Lower leg skin (tissue), 4 donors: ENCODE results near the gene NOMO2. TPM values are rescaled to one million over a fixed set of nuclear protein-coding genes. Genes with fewer than 3 reads are reported as not detected.
"Not testable (repeated sequence)": the region's sequence is repeated elsewhere in the genome, so short reads cannot be mapped to it uniquely, and the experiment has no call there.

Experiments
- DNase-seq, 2 donors: peaks; one replicate each; pipeline ENCODE4 v3.0.0-alpha.2; 2019; ENCODE audit warnings: low spot score in 2 of 2
- H3K4me3 ChIP-seq: fragments of 200-600 bp; sonication (generic); 2 replicates; pipeline ENCODE4 v1.5.1; 2017; ENCODE audit warnings: mild to moderate bottlenecking, low read depth; ENCODE audit not compliant: poor library complexity, severe bottlenecking
- WGBS, 2 donors: methylation state at CpG; one replicate each; pipeline ENCODE4 v1.1.5; 2018; 5-methylcytosine and 5-hydroxymethylcytosine counted together
- intact Hi-C: fragments of 100-400 bp; cut with DNase I; formaldehyde crosslinking; loops from one replicate; pipeline ENCODE4 v1.15.0; 2023; ENCODE audit warnings: low total_unique reads
- total RNA-seq, 4 donors: library from RNA; depleted of rRNA; stranded (reverse); fragments of >200 nt; gene quantifications; one replicate each; pipeline ENCODE4 v1.1.0, GENCODE V29; 2016

The NOMO2 gene
- total RNA-seq, 4 donors from 2014 or later: 45.1 to 84.4 (median 62.5) TPM

- intact Hi-C loops, DNase-seq, H3K4me3 ChIP-seq: not testable (repeated sequence)
- 25 to 49% methylated on average over 13 to 14 of the region's 16 CpGs for WGBS, 2 donors
These were observed 1.3 kb downstream of the NOMO2 start for GRCh38 chr16:18560416-18561220.

- H3K4me3 ChIP-seq, intact Hi-C loops, DNase-seq: not testable (repeated sequence)
- WGBS, 2 donors: 95% methylated on average over 2 of the region's 5 CpGs; no CpG with 5 or more reads in 1 of the 2 donors
These were observed 8.2 kb downstream of the NOMO2 start for GRCh38 chr16:18553671-18554070.

GRCh38 chr16:18547382-18547781 is 14.5 kb downstream of the NOMO2 start:
- not testable (repeated sequence) for DNase-seq

GRCh38 chr16:18546853-18547252 is 15.0 kb downstream of the NOMO2 start:
- DNase-seq, intact Hi-C loops, H3K4me3 ChIP-seq: not testable (repeated sequence)
- WGBS, 2 donors: no CpG with 5 or more reads among the region's 5 CpGs

More at GRCh38 chr16:18547382-18547781, 14.5 kb downstream of the NOMO2 start:
- 86 to 92% methylated on average over 5 of the region's 6 CpGs for WGBS, 2 donors
- intact Hi-C loops, H3K4me3 ChIP-seq: not testable (repeated sequence)

GRCh38 chr16:18544232-18545081 is 17.4 kb downstream of the NOMO2 start:
- H3K4me3 ChIP-seq, DNase-seq, intact Hi-C loops: not testable (repeated sequence)
- 82 to 88% methylated on average over 5 to 6 of the region's 6 CpGs for WGBS, 2 donors

- no CpG with 5 or more reads among the region's 5 CpGs for WGBS, 2 donors
- DNase-seq, intact Hi-C loops, H3K4me3 ChIP-seq: not testable (repeated sequence)
These were observed 20.0 kb downstream of the NOMO2 start for GRCh38 chr16:18541912-18542311.

GRCh38 chr16:18537004-18537403 is 24.9 kb downstream of the NOMO2 start:
- H3K4me3 ChIP-seq, intact Hi-C loops, DNase-seq: not testable (repeated sequence)
- 28 to 55% methylated on average over 2 to 3 of the region's 3 CpGs for WGBS, 2 donors

GRCh38 chr16:18535519-18536168 is 26.3 kb downstream of the NOMO2 start:
- H3K4me3 ChIP-seq, DNase-seq, intact Hi-C loops: not testable (repeated sequence)
- WGBS, 2 donors: 86 to 91% methylated on average over 12 to 13 of the region's 15 CpGs

GRCh38 chr16:18534308-18534707 is 27.6 kb downstream of the NOMO2 start:
- intact Hi-C loops, DNase-seq, H3K4me3 ChIP-seq: not testable (repeated sequence)
- WGBS, 2 donors: 100% methylated on average over 1 of the region's 4 CpGs; no CpG with 5 or more reads in 1 of the 2 donors

- DNase-seq, H3K4me3 ChIP-seq, intact Hi-C loops: not testable (repeated sequence)
- 90 to 94% methylated on average over 2 to 4 of the region's 10 CpGs for WGBS, 2 donors
These were observed 30.6 kb downstream of the NOMO2 start for GRCh38 chr16:18531323-18531722.

GRCh38 chr16:18530329-18530728 is 31.6 kb downstream of the NOMO2 start:
- H3K4me3 ChIP-seq, intact Hi-C loops, DNase-seq: not testable (repeated sequence)
- 69 to 95% methylated on average over 2 of the region's 3 CpGs for WGBS, 2 donors

- WGBS, 2 donors: 86 to 94% methylated on average over 3 to 4 of the region's 4 CpGs
- H3K4me3 ChIP-seq, intact Hi-C loops, DNase-seq: not testable (repeated sequence)
These were observed 35.4 kb downstream of the NOMO2 start for GRCh38 chr16:18526547-18526946.

- intact Hi-C loops, DNase-seq, H3K4me3 ChIP-seq: not testable (repeated sequence)
- 94 to 100% methylated on average over 6 to 7 of the region's 8 CpGs for WGBS, 2 donors
These were observed 35.9 kb downstream of the NOMO2 start for GRCh38 chr16:18525882-18526482.

- no CpG with 5 or more reads among the region's 9 CpGs for WGBS, 2 donors
- H3K4me3 ChIP-seq, DNase-seq, intact Hi-C loops: not testable (repeated sequence)
These were observed 39.3 kb downstream of the NOMO2 start for GRCh38 chr16:18522637-18523036.
